ENCODE results near the gene INTS7.
"Not testable (repeated sequence)": the region's sequence is repeated elsewhere in the genome, so short reads cannot be mapped to it uniquely, and the experiment has no call there.

INTS7 gene

DNA sequence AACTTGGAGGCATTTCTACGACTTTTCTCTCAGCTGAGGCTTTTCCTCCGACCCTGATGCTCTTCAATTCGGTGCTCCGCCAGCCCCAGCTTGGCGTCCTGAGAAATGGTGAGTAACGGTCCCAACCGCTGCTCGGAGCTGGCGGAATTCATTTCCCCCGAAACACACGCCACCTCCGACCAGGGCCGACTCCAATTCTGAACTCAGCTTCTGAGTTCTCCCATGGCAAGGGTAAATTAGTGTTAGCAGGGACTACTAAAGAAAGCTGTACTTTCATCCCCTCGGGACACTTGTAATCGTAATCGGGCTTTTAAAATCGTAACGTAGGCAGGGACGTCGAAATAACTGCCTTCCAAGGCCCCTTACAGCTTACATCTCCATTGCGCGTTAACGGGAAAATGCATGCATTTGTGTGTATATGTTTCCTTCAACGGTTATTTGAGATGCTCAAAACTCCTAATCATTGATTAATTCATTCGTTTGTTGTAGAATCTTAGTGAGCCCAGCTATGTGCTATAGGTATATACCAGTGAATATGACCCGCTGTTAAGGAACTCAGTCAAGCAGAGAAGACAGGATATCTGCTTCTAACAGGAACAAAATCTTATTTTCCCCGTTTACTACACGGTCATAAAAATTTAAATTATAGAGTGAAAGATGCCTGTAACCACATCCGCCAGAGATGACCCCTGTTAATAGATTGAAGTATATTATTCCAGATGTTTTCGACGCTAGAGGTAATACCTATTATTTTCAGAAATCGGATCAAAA is 663 bp upstream of the INTS7 start:
- DNase-seq: no peak

GRCh38 chr1:212034516-212035122 is 738 bp downstream of the INTS7 start:
- no peak for DNase-seq

GRCh38 chr1:212030936-212031528 is 4.3 kb downstream of the INTS7 start:
- no peak for DNase-seq

DNA sequence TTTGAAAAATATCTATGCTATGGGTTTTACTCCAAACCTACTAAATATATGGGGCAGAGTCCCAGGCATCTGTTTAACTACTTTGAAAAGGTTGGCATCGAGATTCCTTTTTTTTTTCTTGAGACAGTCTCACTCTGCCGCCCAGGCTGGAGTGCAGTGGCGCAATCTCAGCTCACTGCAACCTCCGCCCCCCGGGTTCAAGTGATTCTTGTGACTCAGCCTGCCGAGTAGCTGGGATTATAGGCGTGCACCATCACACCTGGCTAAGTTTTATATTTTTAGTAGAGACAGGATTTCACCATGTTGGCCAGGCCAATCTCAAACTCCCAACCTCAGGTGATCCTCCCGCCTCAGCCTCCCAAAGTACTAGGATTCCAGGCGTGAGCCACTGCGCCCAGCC is 7.6 kb downstream of the INTS7 start:
- DNase-seq: not testable (repeated sequence)

DNA sequence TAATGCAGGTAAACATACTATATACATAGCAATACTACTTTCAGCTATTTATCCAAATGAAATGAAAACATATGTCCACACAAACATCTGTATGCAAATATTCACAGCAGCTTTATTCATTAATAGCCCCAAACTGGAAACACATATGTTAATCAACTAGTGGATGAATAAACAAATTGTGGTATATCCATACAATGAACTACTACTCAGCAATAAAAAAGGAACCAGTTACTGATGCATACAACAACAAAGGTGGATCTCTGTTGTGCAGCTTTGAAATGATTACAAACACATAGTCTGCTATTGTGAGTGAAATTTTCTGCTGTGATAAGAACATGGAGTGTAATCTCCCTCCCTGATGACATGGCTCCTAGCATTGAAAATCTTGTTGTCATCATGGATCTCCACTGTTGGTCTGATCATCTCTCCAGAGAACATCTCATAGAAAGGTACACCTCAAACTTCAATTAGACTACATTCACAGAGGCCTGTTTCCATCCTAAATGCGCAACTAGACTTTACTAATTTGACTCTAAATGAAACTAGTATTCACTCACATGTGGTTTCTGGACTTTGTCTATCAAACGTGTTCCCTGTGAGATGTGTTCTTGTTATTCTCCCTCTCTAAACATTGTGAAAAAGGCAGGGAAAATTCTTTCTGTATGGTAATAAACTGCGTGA is 10.7 kb downstream of the INTS7 start:
- no peak for DNase-seq

DNA sequence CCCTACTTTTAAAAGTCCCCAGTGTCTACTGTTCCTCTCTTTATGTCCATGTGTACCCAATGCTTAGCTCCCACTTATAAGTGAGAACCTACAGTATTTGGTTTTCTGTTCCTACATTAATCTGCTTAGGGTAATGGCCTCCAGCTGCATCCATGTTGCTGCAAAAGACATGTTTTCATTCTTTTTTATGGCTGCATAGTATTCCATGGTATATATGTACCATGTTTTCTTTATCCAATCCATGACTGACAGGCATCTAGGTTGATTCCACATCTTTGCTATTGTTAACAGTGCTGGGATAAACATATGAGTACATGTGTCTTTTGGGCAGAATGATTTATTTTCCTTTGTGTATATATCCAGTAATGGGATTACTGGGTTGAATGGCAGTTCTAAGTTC is 12.4 kb downstream of the INTS7 start:
- not testable (repeated sequence) for DNase-seq

GRCh38 chr1:212021563-212021962 is 13.8 kb downstream of the INTS7 start:
- no peak for DNase-seq

DNA sequence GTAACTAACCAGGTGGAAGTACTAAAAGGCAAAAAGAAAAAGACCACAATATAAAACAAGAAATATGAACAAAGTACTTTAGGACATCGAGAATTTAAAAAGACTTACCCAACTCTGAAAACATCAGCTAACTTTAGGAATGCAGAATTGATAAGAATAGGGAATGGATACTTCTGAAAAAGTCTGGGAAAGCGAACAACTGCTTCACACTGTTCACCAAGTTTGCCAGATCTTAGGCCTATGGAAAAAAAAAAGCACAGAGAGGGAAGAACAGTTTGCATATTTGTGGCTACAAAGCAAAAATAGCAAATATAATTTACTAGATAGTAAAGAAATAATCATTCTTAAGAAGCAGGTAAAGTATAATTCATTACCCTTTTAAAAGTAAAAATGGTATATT is 14.4 kb downstream of the INTS7 start:
- no peak for DNase-seq

DNA sequence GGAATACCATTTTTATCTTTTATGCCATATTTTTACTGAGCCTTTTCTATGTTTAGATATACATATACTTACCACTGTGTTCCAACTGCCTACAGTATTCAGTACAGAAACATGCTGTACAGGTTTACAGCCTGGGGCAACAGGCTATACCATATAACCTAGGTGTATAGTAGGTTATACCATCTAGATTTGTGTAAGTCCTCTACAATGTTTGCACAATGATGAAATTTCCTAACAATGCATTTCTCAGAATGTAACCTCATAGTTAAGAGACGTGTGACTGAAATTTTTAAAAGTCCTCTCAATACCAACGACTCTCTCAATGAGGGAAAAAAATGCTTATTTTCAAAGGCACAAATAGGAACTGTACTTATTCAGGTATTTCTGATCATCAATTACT is 21.7 kb downstream of the INTS7 start:
- no peak for DNase-seq

DNA sequence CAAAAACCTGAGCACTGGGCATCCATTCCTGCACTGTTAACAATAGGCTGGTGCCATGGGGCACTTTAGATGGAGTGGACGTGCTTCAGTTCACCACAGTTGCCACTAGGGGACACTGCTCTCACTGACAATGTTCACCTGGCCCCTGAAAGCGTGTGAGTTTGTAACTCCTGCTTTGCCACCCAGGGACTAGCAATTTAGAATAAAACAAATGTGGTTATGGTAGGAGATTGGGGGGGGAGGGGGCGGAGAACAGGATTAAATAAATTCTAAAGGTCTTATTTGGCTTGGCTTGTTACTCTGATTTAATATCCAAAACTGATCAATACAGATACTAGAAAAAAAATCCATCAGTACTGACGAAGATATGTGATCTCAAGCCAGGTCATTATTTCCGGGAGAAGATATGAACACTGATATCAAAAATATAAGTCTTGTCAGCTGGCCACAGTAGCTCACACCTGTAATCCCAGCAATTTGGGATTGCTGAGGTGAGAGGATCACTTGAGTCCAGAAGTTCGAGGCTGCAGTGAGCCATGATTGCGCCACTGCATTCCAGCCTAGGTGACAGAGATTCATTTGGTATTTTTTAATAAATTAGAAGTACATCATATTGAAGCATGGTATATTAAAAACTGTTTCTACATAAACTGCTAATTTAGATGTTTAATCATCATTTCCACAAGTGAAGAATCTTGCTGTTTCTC is 23.2 kb downstream of the INTS7 start:
- peak; percentile 76 for DNase-seq

DNA sequence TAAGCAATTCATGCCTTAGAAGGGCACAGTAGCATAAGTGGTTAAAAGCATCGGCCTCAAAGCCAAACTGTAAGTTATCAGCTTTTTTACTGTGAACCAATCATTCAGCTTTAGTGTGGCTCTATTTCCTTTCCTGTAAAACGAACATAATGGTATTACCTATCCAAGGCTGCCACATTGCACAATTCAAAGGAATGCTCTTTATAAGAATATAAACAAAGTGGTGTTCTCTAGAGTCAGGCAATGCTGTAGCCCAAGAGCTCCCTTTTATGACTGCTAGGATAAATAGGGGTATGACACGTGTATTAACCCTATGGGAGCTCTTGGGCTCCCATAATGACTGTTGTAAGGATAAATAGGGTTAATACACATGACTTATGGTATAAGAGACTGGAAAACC is 25.4 kb downstream of the INTS7 start:
- no peak for DNase-seq

GRCh38 chr1:212009561-212009960 is 25.8 kb downstream of the INTS7 start:
- DNase-seq: no peak

DNA sequence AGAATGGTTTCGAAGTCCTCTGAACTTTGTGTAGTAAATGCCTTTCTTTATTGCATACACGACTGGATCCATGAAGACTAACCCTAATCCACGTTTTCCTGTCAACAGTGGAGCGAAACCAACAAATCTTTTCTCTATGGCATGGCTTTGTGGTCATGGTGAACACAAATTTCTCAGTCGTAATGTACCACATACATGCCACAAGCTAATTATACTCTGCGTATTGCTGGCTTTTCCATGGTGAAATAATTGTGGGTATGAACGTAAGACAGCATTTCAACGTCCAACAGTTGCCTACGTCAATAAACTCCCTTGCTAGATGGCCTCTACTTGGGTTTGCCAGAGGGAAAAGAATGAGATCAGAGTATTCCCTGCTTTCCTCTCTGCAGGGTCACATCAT is 27.5 kb downstream of the INTS7 start:
- DNase-seq: no peak

DNA sequence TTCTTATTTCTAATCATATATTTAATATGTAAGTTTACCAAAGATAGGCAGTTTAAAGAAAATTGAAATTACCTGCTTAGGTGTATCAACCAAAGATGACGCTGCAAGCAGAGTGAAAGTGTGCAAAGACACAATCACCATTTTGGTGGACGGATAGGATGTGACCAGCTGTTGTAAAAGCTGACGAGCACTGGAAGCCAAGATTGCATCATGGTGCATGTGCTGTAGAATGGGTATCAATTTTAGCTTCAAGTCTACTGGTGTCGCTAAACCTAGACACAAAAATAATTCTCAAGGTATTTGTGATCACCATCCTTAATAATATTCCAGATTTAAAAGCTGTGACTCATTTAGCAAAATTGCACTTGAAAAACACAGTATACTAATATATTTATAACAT is 28.2 kb downstream of the INTS7 start:
- DNase-seq: no peak

DNA sequence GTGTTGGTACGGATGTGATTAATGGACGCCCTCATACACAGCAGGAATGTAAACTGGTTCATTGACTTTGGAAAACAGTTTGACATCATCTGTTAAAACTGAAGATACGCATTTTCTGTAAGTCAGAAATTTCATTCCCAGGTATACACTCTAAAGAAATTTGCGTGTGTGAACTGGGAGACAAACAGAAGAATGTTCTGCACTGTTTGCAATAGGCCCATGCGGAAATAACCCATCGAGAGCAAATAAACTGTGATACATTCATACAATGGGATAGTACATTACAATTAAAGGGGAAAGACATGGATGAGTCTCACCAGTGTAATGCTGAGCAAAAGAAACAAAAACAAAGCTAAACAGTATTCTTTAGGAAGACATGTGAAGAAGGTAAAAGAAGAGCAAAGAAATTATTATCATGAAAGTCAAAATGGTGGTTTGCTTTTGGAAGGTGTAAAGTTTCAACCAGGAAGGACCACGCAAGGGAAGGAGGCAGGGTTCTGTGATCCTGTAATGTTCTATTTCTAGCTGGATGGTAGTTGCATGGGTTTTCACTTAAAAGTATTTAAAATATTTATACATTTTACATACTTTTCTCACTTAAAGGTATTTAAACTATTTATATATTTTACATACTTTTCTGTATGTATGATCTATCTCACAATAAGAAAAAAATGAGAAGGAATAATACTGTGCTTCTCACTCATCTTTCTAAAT is 30.3 kb downstream of the INTS7 start:
- DNase-seq: no peak

DNA sequence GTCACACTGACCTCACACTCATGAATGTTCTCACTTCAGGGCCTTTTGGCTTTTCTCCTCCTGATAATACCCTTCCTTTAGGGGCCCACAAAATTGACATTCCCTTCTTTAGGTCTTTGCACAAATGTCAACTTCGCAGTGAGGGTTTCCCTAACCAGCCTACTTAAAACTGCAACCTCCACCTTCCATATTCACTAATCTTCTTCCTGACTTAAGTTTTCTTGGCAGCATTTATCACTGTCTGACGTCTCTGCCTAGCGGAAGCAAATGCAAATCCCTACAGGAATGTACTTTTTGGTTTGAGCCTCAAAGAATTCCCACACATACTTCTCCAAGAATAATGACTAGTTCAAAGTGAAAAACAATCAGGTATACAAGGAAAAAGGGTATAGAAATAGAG is 32.8 kb downstream of the INTS7 start:
- DNase-seq: no peak

DNA sequence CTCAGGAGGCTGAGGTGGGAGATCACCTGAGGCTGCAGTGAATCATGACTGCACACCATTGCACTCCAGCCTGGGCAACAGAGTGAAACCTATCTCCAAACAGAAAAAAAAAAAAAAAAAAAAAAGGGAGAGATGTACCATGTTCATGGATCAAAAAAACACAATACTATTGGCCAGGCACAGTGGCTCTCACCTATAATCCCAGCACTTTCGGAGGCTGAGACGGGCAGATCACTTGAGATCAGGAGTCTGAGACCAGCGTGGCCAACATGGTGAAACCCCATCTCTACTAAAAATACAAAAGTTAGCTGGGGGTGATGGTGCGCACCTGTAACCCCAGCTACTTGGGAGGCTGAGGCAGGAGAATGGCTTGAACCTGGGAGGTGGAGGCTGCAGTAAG is 37.9 kb downstream of the INTS7 start:
- not testable (repeated sequence) for DNase-seq

- DNase-seq: no peak
Measured at GRCh38 chr1:211991695-211992094, 43.7 kb downstream of the INTS7 start.

DNA sequence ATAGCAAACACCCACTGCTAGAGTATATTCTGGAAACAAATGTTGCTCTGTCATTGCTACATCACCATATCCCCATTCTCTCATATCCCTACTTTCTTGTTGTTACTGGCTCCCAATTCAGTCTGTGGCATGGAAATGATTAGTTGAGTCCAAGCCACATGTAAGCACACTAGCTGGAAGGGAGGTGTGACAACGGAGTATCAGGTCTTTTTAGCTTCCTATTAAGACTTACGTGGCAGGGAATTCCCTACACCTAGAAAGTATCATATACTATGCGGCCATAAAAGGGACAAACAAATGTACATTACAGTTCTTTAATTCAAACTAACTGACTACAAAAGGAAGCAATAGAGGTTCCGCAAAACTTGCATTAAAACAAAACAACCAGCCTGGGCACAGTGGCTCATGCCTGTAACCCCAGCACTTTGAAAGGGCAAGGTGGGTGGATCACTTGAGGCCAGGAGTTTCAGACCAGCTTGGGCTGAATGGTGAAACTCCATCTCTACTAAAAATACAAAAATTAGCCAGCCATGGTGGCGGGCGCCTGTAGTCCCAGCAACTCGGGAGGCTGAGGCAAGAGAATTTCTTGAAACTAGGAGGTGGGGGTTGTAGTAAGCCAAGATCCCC is 48.6 kb downstream of the INTS7 start:
- no peak for DNase-seq

DNA sequence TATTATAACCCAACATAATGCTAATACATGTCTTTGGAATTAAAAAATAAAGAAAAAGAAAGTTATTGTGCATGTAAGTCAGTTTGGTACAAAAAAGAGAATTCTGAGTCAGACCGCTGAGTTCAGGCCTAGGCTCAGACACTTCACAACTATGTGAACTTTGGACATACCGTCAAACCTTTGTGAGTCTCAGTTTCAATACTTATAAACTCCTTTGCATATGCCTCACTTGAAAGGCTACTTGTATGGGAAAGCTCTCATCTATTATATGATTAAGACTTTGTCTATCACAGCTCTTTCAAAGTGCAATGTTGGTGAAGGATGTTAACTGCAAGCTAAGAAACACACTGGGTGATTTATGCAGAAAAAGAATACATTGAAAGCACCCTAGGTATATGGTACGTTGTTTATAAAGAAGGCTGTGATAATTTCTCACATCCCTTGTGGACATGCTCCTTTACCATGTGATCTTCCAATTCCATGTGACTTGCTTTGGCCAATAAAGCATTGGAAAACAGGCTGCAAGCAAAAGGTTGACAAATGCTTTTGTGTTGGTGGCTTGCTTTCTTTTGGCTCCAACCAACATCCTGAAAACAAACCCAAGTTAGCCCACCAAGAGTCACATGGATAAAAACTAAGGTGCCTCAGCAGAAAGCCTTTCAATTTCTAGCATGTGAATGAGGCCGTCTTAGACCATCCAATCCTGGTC is 49.6 kb downstream of the INTS7 start:
- no peak for DNase-seq

DNA sequence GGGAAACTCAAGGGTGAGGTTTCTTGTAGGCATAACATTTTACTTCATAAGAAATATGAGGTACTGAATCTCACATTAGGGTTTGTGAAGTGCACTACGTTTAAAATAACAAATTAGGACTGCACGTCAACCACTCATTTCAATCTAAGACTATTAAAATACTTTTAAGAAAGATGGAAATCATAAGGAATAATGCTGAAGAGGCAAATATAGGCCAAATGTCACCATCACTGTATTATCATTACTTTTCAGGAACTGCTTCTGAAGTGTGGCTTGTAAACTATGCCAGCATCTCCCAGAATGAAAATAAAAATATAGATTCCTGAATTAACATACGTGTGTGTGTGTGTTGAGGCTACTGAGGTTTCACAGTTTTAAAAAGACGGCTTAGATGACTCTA is 56.8 kb downstream of the INTS7 start:
- no peak for DNase-seq
